K562 (cell line): Measurements from ENCODE around the gene KLHL18. TPM values are rescaled to one million over a fixed set of nuclear protein-coding genes. Genes with fewer than 3 reads are reported as not detected.

Experiments
- CAMTA2 ChIP-seq: fragments of 250-450 bp; sonication (Bioruptor Pico); conservative IDR thresholded peaks from 2 replicates; pipeline ENCODE4 v1.5.1; 2022
- DMBX1 ChIP-seq: fragments of 250-450 bp; sonication (Bioruptor Pico); IDR thresholded peaks from 2 replicates; pipeline ENCODE4 v1.8.0; 2022; ENCODE audit warnings: inconsistent platforms, mild to moderate bottlenecking, moderate library complexity, borderline replicate concordance
- HDAC6 ChIP-seq: IDR thresholded peaks from 2 replicates; pipeline ENCODE4 v1.6.1; 2012; ENCODE audit warnings: low read depth, mild to moderate bottlenecking, control low read depth, inconsistent platforms, low read length, moderate library complexity
- HINFP ChIP-seq: fragments of 450-650 bp; conservative IDR thresholded peaks from 2 replicates; pipeline ENCODE4 v1.6.1; 2016; ENCODE audit warnings: missing genetic modification characterization, low read depth, mild to moderate bottlenecking, control low read depth, missing compliant biosample characterization
- KLF1 ChIP-seq: fragments of 450-650 bp; IDR thresholded peaks from 2 replicates; pipeline ENCODE4 v1.6.1; 2016; ENCODE audit warnings: missing genetic modification characterization, missing compliant biosample characterization
- MCM7 ChIP-seq, 2 experiments: fragments of 450-650 bp; IDR thresholded peaks; 2 replicates each; pipeline ENCODE4 v1.6.1; 2016 to 2018
- NFATC3 ChIP-seq: fragments of 450-650 bp; IDR thresholded peaks from 2 replicates; pipeline ENCODE4 v1.6.1; 2017; ENCODE audit warnings: mild to moderate bottlenecking
- SPI1 ChIP-seq: IDR thresholded peaks from 2 replicates; pipeline ENCODE4 v1.6.1; 2011; ENCODE audit warnings: low read depth, low read length, control low read depth, borderline replicate concordance
- ZNF239 ChIP-seq: fragments of 250-450 bp; sonication (Bioruptor Pico); IDR thresholded peaks from 2 replicates; pipeline ENCODE4 v1.4.0; 2020; ENCODE audit warnings: mild to moderate bottlenecking
- ZNF384 ChIP-seq: IDR thresholded peaks from 2 replicates; pipeline ENCODE4 v1.6.1; 2012; ENCODE audit warnings: low read depth, low read length, improper control_type of control experiment
- ZNF696 ChIP-seq: fragments of 250-450 bp; sonication (Bioruptor Pico); conservative IDR thresholded peaks from 2 replicates; pipeline ENCODE4 v1.4.0; 2020; ENCODE audit warnings: mild to moderate bottlenecking, moderate library complexity
- polyA plus RNA-seq, 8 experiments: library from polyadenylated mRNA; depleted of rRNA in 4 of 8; stranded (reverse) in 5 of 8; unstranded in 3 of 8; fragments of >200 nt; fragmentation: Nextera tagmentation in 2 of 8; fragmentation: Illumina TruSeq in 1 of 8; extraction: Ambion mirVana in 2 of 8; extraction: Trizol in 1 of 8; gene quantifications; 2 replicates each; pipeline versions ENCODE4 v1.2.1 to v1.2.3, GENCODE V29; 2011 to 2014; ENCODE audit warnings: inconsistent platforms in 1 of 8, missing spikeins in 1 of 8
- total RNA-seq, 7 experiments: library from RNA; depleted of rRNA in 6 of 7; stranded (reverse); fragments of >200 nt in 6 of 7; fragmentation: Illumina TruSeq in 2 of 7; extraction: Trizol in 2 of 7; gene quantifications; 2 replicates each; pipeline versions ENCODE4 v1.2.1 to v1.2.3, GENCODE V29; 2011 to 2021; ENCODE audit warnings: low replicate concordance in 1 of 7
- TF ChIP-seq, protein P1 (sequence below): sonication (generic); formaldehyde crosslinking; IDR thresholded peaks from 2 replicates; pipeline ENCODE4 v1.8.0; 2023; ENCODE audit warnings: mild to moderate bottlenecking, missing genetic modification reagents
- TF ChIP-seq, protein P2 (sequence below): fragments of 200-600 bp; sonication (generic); IDR thresholded peaks from one replicate; pipeline ENCODE4 v1.6.1; 2012; ENCODE audit warnings: mild to moderate bottlenecking, low read depth, low read length, inconsistent platforms

Gene KLHL18
- total and polyA plus RNA-seq, 9 of the 15 experiments (the other 6 are each of a cell fraction or from before 2014, with no cell fraction given): 26.7 to 97.5 (median 48.7) TPM

DNA sequence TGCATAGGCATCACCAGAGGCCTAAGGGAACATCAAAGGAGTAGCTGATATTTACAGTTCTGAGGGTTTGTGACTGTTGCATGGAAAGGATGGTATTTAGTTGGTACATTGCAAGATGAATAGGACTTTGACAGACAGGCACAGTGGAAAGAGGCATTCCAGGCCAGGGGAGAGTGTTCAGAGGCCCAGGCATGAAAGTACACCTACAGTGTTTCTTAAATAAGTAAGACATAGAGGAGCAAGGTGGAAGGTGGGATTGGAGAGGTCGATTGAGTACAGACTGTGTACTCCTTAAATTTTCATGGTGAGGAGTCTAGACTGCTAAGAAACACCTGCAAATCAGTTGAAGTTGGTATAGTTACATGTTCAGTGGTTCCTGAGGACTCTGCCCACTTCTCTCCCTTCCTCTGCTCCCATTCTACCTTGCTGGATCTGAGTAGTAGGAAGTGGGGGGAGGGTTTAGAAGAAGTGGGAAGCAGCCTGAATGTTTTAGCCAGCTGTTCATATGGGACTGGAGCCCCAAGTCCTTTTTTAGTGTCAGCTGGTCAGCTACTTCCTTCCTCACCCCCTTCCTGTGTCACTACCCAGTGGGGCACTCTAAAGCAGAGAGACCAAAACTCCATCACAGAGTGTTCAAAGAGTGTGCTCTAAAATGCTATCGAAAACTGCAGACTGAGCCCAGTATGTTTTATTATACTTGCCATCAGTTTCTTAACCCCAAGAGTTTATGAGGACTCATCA, 14.0 kb downstream of the KLHL18 start (continued):
- TF ChIP-seq, protein P1, sequence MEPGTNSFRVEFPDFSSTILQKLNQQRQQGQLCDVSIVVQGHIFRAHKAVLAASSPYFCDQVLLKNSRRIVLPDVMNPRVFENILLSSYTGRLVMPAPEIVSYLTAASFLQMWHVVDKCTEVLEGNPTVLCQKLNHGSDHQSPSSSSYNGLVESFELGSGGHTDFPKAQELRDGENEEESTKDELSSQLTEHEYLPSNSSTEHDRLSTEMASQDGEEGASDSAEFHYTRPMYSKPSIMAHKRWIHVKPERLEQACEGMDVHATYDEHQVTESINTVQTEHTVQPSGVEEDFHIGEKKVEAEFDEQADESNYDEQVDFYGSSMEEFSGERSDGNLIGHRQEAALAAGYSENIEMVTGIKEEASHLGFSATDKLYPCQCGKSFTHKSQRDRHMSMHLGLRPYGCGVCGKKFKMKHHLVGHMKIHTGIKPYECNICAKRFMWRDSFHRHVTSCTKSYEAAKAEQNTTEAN (CRISPR knock-in tag): no peak
- TF ChIP-seq DMBX1 (CRISPR knock-in tag) (no peak), HDAC6 (no peak), CAMTA2 (no peak), KLF1 (tag) (no peak), NFATC3 (no peak), ZNF696 (CRISPR knock-in tag) (no peak), ZNF239 (CRISPR knock-in tag) (no peak), HINFP (tag) (no peak), ZNF384 (no peak), MCM7 (IDR thresholded peaks at IDR 0.05) (no peak), SPI1 (peak; percentile 43; the same call in 1 of the 2 replicates)
- TF ChIP-seq, protein P2, sequence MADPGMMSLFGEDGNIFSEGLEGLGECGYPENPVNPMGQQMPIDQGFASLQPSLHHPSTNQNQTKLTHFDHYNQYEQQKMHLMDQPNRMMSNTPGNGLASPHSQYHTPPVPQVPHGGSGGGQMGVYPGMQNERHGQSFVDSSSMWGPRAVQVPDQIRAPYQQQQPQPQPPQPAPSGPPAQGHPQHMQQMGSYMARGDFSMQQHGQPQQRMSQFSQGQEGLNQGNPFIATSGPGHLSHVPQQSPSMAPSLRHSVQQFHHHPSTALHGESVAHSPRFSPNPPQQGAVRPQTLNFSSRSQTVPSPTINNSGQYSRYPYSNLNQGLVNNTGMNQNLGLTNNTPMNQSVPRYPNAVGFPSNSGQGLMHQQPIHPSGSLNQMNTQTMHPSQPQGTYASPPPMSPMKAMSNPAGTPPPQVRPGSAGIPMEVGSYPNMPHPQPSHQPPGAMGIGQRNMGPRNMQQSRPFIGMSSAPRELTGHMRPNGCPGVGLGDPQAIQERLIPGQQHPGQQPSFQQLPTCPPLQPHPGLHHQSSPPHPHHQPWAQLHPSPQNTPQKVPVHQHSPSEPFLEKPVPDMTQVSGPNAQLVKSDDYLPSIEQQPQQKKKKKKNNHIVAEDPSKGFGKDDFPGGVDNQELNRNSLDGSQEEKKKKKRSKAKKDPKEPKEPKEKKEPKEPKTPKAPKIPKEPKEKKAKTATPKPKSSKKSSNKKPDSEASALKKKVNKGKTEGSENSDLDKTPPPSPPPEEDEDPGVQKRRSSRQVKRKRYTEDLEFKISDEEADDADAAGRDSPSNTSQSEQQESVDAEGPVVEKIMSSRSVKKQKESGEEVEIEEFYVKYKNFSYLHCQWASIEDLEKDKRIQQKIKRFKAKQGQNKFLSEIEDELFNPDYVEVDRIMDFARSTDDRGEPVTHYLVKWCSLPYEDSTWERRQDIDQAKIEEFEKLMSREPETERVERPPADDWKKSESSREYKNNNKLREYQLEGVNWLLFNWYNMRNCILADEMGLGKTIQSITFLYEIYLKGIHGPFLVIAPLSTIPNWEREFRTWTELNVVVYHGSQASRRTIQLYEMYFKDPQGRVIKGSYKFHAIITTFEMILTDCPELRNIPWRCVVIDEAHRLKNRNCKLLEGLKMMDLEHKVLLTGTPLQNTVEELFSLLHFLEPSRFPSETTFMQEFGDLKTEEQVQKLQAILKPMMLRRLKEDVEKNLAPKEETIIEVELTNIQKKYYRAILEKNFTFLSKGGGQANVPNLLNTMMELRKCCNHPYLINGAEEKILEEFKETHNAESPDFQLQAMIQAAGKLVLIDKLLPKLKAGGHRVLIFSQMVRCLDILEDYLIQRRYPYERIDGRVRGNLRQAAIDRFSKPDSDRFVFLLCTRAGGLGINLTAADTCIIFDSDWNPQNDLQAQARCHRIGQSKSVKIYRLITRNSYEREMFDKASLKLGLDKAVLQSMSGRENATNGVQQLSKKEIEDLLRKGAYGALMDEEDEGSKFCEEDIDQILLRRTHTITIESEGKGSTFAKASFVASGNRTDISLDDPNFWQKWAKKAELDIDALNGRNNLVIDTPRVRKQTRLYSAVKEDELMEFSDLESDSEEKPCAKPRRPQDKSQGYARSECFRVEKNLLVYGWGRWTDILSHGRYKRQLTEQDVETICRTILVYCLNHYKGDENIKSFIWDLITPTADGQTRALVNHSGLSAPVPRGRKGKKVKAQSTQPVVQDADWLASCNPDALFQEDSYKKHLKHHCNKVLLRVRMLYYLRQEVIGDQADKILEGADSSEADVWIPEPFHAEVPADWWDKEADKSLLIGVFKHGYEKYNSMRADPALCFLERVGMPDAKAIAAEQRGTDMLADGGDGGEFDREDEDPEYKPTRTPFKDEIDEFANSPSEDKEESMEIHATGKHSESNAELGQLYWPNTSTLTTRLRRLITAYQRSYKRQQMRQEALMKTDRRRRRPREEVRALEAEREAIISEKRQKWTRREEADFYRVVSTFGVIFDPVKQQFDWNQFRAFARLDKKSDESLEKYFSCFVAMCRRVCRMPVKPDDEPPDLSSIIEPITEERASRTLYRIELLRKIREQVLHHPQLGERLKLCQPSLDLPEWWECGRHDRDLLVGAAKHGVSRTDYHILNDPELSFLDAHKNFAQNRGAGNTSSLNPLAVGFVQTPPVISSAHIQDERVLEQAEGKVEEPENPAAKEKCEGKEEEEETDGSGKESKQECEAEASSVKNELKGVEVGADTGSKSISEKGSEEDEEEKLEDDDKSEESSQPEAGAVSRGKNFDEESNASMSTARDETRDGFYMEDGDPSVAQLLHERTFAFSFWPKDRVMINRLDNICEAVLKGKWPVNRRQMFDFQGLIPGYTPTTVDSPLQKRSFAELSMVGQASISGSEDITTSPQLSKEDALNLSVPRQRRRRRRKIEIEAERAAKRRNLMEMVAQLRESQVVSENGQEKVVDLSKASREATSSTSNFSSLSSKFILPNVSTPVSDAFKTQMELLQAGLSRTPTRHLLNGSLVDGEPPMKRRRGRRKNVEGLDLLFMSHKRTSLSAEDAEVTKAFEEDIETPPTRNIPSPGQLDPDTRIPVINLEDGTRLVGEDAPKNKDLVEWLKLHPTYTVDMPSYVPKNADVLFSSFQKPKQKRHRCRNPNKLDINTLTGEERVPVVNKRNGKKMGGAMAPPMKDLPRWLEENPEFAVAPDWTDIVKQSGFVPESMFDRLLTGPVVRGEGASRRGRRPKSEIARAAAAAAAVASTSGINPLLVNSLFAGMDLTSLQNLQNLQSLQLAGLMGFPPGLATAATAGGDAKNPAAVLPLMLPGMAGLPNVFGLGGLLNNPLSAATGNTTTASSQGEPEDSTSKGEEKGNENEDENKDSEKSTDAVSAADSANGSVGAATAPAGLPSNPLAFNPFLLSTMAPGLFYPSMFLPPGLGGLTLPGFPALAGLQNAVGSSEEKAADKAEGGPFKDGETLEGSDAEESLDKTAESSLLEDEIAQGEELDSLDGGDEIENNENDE: no peak
- TF ChIP-seq, all 486 proteins: peak for 6
